RWPE1 (cell line): ENCODE data around the gene VASP.

Experiments
- CTCF ChIA-PET: fragments of 350-600 bp; sonication (Branson Sonifier 250); formaldehyde crosslinking; extraction: SDS; loops from one replicate; lab custom pipeline; 2021; lab: Yijun Ruan, JAX
- POLR2A ChIA-PET: fragments of 400-600 bp; formaldehyde crosslinking; extraction: SDS; loops from one replicate; lab custom pipeline; 2020; ENCODE audit warnings: antibody characterized with exemption; ENCODE audit not compliant: low non-redundant PET; lab: Yijun Ruan, JAX
- DNase-seq: peaks from one replicate; pipeline ENCODE4 v3.0.0; 2012; ENCODE audit warnings: low spot score
- H3K27ac ChIP-seq: fragments of 450-650 bp; 2 replicates; pipeline ENCODE4 v1.5.1; 2017
- CTCF ChIP-seq: fragments of 450-650 bp; conservative IDR thresholded peaks from 2 replicates; pipeline ENCODE4 v1.5.1; 2017; ENCODE audit warnings: low read depth, mild to moderate bottlenecking

Gene VASP

GRCh38 chr19:45469132-45469944 lies 37.9 kb upstream of the VASP start:
- no peak for TF ChIP-seq CTCF
- ChIA-PET POLR2A (interaction anchor here (0.6 to 3.0 kb wide), 7 partner anchors 10 to 1278 kb away, joined by 4 to 14 read pairs (median 6); no protein-coding TSS in a partner anchor), CTCF (interaction anchor here (1.9 to 2.9 kb wide), 2 partner anchors 10 to 30 kb away, joined by 13 to 23 read pairs; no protein-coding TSS in a partner anchor)
- DNase-seq = peak; percentile 94
- peak overlapping the region; percentile 96 for H3K27ac ChIP-seq

DNA sequence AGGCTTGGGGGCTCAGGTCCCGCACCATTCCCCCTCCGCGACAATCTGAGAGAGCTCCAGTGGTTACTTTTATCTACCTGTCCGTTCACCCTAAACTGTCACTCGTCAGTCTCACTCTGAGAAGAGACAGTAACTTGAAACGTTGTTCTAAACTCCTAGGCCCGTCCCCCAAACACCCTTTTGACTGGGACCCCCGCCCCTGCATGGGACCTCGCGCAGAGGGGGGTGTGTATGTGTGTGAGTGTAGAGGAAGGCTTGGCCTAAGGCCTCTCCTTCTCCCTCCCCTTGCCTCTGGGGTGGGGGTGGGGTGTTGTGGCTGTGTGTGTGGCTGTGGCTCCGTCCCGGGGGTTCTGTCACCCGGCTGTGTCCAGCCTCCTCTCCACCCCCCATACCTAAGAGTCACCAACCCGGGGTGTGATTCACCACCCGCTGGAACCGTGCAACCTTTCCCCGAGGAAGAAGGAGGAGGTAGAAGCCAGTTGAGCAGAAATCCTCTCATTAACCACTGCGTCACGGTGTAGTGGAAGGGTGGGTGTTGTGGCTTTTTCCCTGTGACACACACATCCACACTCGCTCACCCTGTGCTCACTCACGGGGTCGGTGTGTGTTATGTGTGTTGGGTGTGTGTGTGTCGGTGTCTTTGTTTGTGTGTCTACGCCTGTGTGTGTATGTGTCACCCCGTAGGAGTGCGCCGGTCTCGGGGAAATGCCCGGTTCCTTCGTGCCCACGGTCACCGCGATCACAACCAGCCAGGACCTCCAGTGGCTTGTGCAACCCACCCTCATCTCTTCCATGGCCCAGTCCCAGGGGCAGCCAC lies 37.1 kb upstream of the VASP start:
- H3K27ac ChIP-seq = peak overlapping the region; percentile 96
- ChIA-PET POLR2A (interaction anchor here (1.0 to 3.0 kb wide), 4 partner anchors 9 to 31 kb away, joined by 4 to 14 read pairs (median 6); no protein-coding TSS in a partner anchor), CTCF (interaction anchor here (1.9 to 2.9 kb wide), 2 partner anchors 9 to 31 kb away, joined by 13 to 23 read pairs; no protein-coding TSS in a partner anchor)
- no peak for TF ChIP-seq CTCF
- DNase-seq = peak; percentile 48

DNA sequence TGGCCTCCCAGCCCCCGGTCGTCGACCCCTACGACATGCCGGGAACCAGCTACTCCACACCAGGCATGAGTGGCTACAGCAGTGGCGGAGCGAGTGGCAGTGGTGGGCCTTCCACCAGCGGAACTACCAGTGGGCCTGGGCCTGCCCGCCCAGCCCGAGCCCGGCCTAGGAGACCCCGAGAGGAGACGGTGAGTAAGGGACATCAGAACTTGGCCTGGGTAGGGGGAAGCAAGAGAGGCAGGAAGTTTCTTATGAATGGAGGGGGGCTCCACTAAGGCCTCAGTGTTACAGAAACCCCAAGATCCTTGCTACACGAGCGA lies 36.6 kb upstream of the VASP start:
- no peak for DNase-seq
- CTCF ChIA-PET = interaction anchor here (0.8 kb wide), 1 partner anchor 32 kb away, joined by 6 read pairs; no protein-coding TSS in a partner anchor
- POLR2A ChIA-PET = no interaction called here
- H3K27ac ChIP-seq = peak overlapping the region; percentile 96
- TF ChIP-seq CTCF = no peak

GRCh38 chr19:45471111-45471930 lies 36.0 kb upstream of the VASP start:
- CTCF ChIA-PET = interaction anchor here (0.8 kb wide), 1 partner anchor 32 kb away, joined by 6 read pairs; no protein-coding TSS in a partner anchor
- no peak for DNase-seq

DNA sequence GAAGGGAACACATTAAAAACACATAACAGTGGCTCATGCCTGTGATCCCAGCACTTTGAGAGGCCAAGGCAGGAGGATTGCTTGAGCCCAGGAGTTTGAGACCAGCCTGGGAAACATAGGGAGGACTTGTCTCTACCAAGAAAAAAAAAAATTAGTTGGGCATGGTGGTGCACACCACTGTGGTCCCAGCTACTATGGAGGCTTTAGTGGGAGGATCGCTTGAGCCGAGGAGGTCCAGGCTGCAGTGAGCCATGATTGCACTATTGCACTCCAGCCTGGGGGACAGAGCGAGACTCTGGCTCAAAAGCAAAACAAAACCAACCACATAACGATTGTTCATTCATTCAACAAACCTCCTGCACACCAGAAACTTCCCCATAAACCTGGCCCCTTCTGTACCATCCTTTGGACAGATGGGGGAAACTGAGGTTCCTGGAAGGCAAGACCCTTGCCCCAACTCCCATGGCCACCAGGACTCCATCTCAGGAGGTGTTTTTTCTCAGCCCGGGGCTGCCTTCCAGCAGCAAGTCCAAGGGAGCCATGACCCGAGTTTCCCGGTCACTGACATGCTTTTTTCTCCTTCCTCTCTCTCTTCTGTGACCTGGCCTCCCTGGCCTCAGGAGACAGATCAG lies 35.2 kb upstream of the VASP start:
- peak overlapping the region; percentile 96 for H3K27ac ChIP-seq
- ChIA-PET CTCF (interaction anchor here (1.5 kb wide), 1 partner anchor 32 kb away, joined by 5 read pairs; no protein-coding TSS in a partner anchor), POLR2A (no interaction called here)
- no peak for DNase-seq
- no peak for TF ChIP-seq CTCF

More at GRCh38 chr19:45471111-45471930, 36.0 kb upstream of the VASP start:
- peak overlapping the region; percentile 96 for H3K27ac ChIP-seq
- TF ChIP-seq CTCF = no peak
- POLR2A ChIA-PET = no interaction called here
